BE2C (cell line): ENCODE data around the gene CUL9.
A peak's percentile ranks its signal among the peaks of the same experiment; 100 is the strongest.

ENCODE experiments used
- DNase-seq: peaks from one replicate; pipeline ENCODE4 v3.0.0-alpha.2; 2020
- H3K27me3 ChIP-seq: fragments of 250-450 bp; sonication (Bioruptor Pico); 2 replicates; pipeline ENCODE4 v1.5.1; 2020; ENCODE audit warnings: mild to moderate bottlenecking
- H3K36me3 ChIP-seq: fragments of 250-450 bp; sonication (Bioruptor Pico); 2 replicates; pipeline ENCODE4 v1.5.1; 2020; ENCODE audit warnings: mild to moderate bottlenecking
- H3K4me1 ChIP-seq: fragments of 250-450 bp; sonication (Bioruptor Pico); 2 replicates; pipeline ENCODE4 v1.5.1; 2020
- H3K4me3 ChIP-seq: 2 replicates; pipeline ENCODE4 v1.5.1; 2011; ENCODE audit warnings: low read depth, low read length
- H3K9me3 ChIP-seq: fragments of 250-450 bp; sonication (Bioruptor Pico); 2 replicates; pipeline ENCODE4 v1.5.1; 2020
- TF ChIP-seq, protein P1 (sequence below): IDR thresholded peaks from 2 replicates; pipeline ENCODE4 v1.5.1; 2012; ENCODE audit warnings: mild to moderate bottlenecking, low read depth, low read length

Gene CUL9

GRCh38 chr6:43211955-43212354, 30.0 kb downstream of the CUL9 start:
- Histone ChIP-seq H3K36me3 (no peaks in the 10 kb centered on the region), H3K27me3 (no peaks in the 10 kb centered on the region), H3K4me3 (no peak overlapping the region), H3K9me3 (no peaks in the 10 kb centered on the region), H3K4me1 (no peaks in the 10 kb centered on the region)
- DNase-seq = no peak
- TF ChIP-seq, protein P1, sequence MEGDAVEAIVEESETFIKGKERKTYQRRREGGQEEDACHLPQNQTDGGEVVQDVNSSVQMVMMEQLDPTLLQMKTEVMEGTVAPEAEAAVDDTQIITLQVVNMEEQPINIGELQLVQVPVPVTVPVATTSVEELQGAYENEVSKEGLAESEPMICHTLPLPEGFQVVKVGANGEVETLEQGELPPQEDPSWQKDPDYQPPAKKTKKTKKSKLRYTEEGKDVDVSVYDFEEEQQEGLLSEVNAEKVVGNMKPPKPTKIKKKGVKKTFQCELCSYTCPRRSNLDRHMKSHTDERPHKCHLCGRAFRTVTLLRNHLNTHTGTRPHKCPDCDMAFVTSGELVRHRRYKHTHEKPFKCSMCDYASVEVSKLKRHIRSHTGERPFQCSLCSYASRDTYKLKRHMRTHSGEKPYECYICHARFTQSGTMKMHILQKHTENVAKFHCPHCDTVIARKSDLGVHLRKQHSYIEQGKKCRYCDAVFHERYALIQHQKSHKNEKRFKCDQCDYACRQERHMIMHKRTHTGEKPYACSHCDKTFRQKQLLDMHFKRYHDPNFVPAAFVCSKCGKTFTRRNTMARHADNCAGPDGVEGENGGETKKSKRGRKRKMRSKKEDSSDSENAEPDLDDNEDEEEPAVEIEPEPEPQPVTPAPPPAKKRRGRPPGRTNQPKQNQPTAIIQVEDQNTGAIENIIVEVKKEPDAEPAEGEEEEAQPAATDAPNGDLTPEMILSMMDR = peak; percentile 32

DNA sequence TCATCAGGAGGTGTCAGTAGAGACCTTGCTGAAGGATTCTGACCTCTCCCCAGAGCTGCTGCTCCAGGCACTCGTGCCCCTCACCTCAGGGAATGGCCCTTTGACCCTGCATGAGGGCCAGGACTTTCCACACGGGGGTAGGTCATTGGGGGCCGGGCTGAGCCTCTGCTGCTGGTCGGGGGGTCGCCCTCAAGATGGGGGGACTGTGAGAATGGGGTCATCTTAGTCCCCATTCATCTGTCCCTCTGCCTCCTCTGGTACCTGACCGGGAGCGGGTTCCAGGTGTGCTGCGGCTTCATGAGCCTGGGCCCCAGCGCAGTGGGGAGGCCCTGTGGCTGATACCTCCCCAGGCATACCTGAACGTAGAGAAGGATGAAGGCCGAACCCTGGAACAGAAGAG, 31.4 kb downstream of the CUL9 start:
- no peaks in the 10 kb centered on the region for H3K4me1 ChIP-seq
- DNase-seq = no peak
- no peak overlapping the region for H3K4me3 ChIP-seq
- H3K9me3 ChIP-seq = no peaks in the 10 kb centered on the region
- TF ChIP-seq, protein P1 = no peak
- no peaks in the 10 kb centered on the region for H3K36me3 ChIP-seq
- H3K27me3 ChIP-seq = no peaks in the 10 kb centered on the region

- H3K9me3 ChIP-seq = no peaks in the 10 kb centered on the region
- H3K36me3 ChIP-seq = no peaks in the 10 kb centered on the region
- no peaks in the 10 kb centered on the region for H3K27me3 ChIP-seq
- TF ChIP-seq, protein P1 = no peak
- DNase-seq = no peak
- H3K4me1 ChIP-seq = no peaks in the 10 kb centered on the region
- no peak overlapping the region for H3K4me3 ChIP-seq
These were observed 33.1 kb downstream of the CUL9 start for GRCh38 chr6:43215066-43215465.

DNA sequence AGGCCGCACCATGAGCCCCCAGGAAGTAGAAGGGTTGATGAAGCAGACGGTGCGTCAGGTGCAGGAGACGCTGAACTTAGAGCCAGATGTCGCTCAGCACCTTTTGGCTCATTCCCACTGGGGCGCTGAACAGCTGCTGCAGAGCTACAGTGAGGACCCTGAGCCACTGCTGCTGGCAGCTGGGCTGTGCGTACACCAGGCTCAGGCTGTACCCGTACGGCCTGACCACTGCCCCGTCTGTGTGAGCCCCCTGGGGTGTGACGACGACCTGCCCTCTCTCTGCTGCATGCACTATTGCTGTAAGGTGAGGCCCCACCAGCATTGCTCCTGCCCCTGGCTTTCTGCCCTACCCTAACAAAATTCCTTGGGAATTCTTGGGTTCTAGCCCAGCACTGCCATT, 34.2 kb downstream of the CUL9 start:
- H3K4me1 ChIP-seq = no peaks in the 10 kb centered on the region
- TF ChIP-seq, protein P1 = no peak
- no peak for DNase-seq
- no peaks in the 10 kb centered on the region for H3K27me3 ChIP-seq
- no peaks in the 10 kb centered on the region for H3K36me3 ChIP-seq
- no peak overlapping the region for H3K4me3 ChIP-seq
- H3K9me3 ChIP-seq = no peaks in the 10 kb centered on the region

DNA sequence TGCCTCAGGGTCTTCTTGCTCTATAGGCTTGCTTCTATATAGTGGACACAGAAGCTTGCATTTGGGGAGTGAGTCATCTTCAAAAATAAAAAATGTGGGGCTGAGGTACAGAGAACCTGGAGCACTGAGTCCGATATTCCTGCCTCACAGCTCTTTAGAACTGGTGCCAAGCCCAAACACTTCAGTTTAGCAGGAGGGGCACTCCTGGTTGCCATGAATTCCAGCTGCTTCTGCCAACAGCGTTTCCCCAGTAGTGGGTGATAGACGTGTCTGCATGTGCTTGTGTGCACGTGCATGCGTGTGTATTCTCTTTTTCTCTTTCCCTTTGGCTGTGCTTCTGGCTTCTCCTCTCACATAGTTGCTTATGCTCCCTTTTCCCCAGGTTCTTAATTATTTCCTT, 35.4 kb downstream of the CUL9 start:
- TF ChIP-seq, protein P1 = no peak
- DNase-seq = no peak
- Histone ChIP-seq H3K9me3 (no peaks in the 10 kb centered on the region), H3K4me1 (no peaks in the 10 kb centered on the region), H3K27me3 (no peaks in the 10 kb centered on the region), H3K4me3 (no peak overlapping the region), H3K36me3 (no peaks in the 10 kb centered on the region)

- H3K9me3 ChIP-seq = no peaks in the 10 kb centered on the region
- H3K27me3 ChIP-seq = no peaks in the 10 kb centered on the region
- peaks cover 4% of the 10 kb centered on the region; the same call in 1 of the 2 replicates for H3K36me3 ChIP-seq
- no peaks in the 10 kb centered on the region for H3K4me1 ChIP-seq
- TF ChIP-seq, protein P1 = no peak
- no peak overlapping the region for H3K4me3 ChIP-seq
- DNase-seq = no peak
These were observed 37.1 kb downstream of the CUL9 start for GRCh38 chr6:43219119-43219518.
